Fibroblast of skin of scalp (primary cell): ENCODE data around the gene GFRA4.

Source experiments
- DNase-seq: peaks from one replicate; pipeline ENCODE4 v3.0.0-alpha.2; 2013

GFRA4 gene

GRCh38 chr20:3694864-3695263 lies 31.7 kb upstream of the GFRA4 start:
- DNase-seq = no peak

DNA sequence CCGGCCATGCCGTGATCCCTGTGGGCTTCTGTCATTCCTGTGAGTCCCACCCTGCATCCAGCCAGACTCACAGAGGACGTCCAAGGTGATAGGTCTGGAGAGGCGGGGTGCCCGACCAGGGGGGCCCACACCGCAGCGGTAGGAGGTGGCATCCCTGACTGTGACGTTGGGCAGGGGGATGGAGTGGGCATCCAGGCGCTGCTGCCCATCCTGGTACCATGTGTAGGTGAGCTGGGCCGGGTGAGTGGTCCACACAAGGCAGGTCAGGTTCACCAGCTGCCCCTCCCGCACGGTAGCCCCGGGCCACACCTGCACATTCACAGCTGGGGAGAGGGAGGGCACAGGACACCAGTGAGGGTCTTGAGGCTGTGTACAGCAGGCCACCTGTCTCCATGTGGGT lies 30.2 kb upstream of the GFRA4 start:
- DNase-seq = no peak

DNA sequence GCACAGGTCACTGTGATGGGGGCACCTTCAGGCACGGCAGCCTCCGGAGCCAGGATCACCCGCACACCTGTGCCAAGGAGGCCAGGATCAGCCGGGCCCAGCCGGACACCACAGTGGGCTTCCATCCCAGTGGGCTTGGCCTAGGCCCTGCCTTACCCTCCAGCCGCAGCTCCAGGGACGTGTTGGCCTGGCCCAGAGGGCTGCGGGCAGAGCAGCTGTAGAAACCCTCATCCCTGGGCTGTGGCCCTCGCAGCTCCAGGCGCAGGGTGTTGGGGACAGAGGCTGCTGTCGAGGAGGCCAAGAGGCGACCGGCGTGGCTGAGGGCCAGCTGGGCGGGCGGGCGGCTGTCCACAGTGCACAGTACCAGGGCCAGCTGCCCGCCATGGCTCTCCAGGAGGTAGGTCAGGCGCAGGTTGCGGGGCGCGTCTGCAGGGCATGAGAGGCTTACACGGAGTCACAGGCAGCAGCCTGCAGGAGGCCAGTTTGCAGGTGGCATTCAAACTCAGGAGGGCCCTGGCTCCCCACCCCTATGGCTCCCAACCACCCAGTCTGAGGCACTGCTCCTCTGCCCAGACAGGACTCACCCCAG lies 29.6 kb upstream of the GFRA4 start:
- DNase-seq = no peak

DNA sequence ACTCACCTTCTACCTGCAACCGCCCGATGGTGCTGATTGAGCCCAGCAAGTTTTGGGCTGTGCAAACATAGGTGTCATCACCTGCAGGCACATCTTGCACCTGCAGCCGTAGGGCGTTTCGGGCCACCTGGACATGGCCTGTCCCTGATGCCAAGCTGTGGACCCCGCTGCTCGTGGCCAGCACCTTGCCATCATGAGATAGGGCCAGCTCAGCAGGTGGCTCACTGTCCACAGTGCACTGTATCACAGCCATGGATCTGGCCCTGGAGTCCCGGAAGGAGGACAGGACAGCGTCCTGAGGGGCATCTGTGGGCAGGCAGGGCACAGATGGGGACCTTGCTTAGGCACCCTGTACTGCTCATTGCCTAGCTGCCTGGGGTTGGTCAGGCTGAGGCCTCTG lies 28.7 kb upstream of the GFRA4 start:
- no peak for DNase-seq

- no peak for DNase-seq
Measured at GRCh38 chr20:3691306-3691705, 28.1 kb upstream of the GFRA4 start.

DNA sequence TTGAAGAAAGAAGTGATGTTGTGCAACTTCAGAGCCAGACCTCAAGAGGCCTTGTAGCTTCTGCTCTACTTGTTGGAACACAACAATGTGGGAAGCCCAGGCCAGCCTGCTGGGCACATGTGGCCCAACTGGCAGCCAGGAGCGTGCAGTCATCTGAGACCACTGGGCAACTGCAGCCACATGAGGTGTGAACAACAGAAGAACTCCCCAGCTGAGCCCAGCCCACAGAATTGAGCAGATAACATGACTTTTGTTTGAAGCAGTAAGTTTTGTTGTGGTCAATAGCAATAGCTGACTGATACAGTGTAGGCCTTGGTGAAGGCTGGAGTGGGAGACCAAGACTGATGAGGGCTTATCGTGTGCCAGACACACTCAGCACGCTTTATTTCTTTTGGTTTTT lies 27.2 kb upstream of the GFRA4 start:
- DNase-seq = no peak

DNA sequence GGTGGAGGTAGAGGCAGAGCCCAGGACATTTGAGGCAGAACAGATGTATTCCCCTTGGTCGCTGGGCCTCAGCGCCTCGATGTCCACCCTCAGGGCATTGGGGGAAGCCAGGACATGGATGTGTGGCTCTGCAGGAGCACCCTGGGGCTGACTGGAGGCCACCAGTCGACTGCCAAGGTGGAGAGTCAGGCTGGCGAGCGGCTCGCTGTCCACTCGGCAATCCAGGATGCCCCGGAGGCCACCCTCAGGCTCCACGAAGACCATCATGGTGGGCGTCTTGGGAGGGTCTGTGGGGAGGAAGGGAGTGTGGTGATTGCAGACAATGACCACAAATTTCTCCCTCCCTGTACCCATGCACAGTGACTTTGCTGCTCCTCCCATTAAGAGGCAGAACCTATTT lies 26.8 kb upstream of the GFRA4 start:
- no peak for DNase-seq

DNA sequence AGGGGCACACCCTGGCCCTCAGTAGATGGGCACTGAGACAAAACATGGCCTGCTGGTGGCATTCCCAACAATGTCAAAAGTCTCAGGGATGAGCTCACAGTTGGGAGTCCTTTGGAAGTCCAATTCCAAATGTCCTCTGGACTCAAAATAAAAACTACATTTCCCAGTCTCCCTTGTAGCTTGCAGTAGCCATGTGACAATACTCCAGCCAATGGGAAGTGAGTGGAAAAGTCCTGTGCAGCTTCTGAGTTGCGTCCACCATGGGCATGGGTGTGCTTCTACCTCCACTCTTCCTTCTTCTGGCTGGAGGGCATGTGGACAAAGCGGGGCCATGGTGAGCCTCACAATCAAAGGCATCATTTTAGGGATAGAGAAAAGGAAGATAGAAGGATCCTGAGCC lies 24.5 kb upstream of the GFRA4 start:
- DNase-seq = peak; percentile 78

DNA sequence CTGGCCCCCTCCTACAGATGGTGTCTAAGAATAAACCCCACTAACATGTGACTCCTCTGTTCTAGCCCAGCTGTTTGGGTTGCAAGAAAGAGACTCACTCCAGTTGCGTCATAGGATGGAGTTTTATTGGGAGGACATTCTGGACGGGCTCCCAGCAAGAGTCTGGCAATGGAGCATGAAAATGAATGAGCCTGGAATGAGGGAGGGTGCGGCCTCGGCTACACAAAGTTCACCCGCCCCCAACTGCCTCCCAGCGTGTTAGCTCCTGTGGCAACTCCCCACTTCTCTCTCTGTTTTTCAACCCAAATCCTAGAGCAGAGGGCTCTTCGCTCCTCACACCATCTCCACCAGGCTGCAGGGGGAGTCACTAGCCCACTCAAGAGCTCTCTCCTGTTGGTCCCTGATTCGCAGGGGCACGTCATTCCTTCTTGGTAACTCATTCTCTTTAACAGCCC lies 23.7 kb upstream of the GFRA4 start:
- DNase-seq = peak; percentile 89

DNA sequence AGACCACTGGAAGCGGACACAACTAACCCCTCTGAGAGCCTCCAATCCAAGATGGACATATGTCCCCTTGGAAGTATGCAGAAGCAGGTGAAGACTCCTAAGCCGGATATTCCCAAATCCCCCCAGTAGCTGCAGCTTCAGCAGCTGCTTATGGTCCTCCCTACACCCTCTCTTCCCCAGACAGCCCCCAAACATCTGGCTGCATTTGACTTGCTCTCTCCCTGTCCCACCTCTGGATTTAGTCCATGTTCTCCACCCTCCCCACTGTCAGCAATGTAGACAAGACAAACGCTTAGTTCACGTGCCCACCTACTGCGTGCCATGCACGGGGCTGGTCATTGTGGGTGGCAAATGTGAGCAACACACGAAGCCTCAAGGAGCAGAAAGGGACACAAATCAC lies 23.2 kb upstream of the GFRA4 start:
- no peak for DNase-seq

DNA sequence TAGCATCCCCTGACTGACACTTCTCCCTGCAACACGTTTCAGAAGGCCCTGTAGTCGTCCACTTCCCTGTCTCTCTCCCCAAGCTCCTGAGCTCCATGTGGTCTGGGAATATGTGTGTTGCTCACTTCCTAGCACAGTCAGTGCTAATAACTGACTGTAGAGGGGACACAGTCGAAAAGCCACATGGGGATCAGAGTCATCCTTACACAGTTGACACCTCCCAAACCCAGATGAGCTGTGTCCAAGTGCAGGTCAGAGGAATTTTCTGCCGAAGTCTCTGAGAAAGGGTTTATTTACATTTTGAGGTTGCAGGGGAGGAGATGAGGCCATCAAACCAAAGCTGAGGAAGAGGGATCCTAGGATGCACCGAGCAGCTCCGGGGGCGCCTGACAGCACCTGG lies 22.1 kb upstream of the GFRA4 start:
- no peak for DNase-seq

GRCh38 chr20:3681931-3682781 lies 19.0 kb upstream of the GFRA4 start, which contains the start of gene ADAM33:
TSS of gene ADAM33 (minus strand) at chr20:3682010. CDS start at chr20:3682004, 6 bp downstream.
- peak; percentile 34 for DNase-seq

DNA sequence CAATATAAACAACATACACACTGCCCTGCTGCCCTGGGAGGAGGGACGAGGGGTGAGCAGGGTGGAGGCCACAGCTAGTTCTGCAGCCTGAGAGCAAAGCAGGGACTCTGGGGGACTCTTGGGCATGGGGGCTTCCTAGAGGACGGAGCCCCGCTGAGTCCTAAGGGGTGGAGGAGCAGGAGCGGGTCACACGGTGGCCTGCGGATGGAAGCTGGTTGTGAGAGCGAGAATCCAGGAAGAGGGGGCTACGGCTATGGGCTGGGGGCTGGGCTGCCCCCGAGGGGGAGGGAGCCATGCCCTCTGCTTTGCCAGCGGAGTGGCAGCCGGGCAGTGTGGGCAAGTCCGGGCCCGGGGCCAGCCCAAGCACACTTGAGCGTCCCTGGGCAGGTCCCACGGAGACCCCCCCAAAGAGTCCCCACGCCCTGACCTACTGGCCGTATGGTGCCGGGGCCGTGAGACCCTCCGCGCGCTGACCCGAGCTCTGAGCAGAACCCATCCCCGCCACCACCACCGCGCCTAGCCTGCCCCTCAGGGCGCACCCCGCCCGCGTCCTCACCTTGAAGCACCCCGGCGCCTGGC lies 18.2 kb upstream of the GFRA4 start:
- DNase-seq = no peak

DNA sequence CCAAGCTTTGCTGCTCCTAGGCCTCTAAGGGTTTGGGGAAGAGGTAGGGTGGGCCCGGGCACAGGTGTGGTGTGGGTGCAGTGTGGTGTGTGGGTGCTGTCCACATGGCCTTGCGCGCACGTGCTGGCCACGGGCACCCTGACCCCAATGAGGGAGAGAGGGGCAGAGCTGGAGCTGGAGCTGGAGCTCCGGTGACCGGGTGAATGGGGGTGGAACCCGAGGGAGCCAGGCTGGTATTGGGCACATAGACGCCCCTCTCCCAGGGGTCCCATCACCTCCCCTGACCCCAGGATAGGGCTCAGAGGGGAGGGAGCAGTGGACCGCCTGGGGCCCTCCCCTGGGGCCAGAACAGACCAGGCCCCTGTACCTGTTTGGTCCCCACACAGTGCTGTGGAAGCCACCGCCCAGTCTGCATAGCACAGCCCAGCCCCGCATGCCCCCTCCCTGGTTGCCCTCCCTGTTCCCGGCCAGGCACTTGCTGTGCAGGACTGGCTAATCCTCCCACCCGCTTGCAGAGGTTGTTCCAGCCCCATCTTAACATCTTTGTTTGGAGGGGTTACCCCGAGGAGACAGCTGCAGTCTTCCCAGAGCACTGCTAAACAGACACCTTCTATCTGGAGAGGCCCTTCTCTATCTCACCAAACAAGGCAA lies 17.6 kb upstream of the GFRA4 start:
- no peak for DNase-seq

DNA sequence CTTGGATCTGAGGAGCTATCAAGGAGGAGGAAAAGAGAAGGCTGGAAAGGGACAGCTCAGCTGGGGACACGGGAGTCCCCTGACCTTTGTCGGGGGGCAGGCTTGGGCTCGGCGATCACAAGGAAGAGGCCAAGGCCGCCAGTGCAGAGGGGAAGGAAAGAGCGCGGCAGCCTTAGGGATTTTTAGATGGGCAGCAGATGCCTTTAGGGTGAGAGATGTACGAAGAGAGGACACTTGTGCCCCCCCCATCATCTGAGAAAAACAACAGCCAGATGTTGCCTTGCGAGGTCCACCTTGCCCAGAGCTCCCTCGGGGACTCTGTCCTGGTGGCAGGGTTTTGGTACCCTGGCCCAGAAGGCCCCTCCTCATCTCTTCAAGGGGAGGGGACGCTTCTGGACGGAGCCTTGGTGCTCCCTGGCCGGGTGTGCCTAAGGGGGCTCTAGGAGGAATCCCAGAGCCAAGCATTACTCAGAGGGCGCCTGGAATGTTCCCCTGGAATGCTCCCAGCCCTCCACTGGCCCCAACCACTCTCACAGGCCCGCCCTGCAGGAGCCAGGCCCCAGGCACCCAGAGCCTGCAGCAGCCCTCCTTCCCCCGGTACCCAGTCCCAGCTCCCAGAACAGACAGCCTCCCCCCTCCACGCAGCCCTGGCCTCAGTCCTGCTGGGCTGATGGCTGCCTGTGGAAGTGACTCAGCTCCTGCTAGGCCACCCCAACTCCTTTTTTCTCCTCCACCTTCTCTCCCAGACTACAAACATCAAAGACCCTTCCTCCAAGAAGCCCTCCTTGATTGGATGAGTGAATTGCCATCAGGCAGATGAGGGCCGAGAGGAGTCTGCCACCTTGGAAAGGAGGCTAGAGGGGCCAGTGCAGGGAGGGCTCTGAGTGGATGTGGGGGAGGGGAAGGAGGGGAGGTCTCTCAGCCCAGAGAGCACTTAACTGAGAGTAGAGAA lies 16.8 kb upstream of the GFRA4 start:
- peak; percentile 93 for DNase-seq

- peak; percentile 60 for DNase-seq
Measured at GRCh38 chr20:3678856-3679720, 15.9 kb upstream of the GFRA4 start.

DNA sequence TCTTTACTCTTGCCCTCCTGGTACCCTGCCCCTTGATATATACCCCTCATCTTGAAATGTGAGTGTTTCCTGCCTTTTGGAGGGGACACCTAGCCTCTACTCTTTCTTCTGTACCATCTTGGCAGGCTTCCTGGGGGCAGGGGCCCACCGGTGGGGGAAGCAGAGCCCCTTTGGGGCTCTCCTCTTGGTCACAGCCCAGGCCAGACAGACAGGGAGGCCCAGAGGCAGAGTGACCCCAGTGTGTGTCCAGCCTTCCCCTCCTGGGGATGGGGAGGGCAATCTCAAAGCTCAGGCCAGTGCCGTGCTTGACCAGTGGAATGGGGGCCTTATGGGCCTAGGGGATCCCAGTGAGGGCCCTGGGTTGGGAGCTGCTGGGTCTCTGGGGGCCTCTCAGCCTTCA lies 15.0 kb upstream of the GFRA4 start:
- DNase-seq = no peak

DNA sequence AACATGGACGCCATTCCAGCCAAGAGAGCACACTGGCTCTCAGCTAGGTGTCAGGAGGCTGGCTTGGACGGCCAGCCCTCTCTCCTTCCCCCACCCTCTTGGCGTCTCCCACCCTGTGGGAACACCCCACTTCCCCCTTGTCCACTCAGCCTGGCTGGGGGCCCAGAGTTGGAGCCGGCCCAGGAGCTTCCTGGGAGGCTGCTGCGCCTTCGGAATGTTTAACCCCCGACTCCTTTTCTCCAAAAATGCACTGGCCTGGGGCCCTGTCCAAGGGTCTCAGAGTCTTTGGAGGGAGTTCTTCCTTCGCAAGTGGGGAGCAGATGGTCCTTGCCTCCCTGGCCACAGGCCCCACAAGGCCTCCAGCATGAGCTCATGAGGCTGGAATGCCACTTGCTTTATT lies 14.5 kb upstream of the GFRA4 start:
- DNase-seq = peak; percentile 46

GRCh38 chr20:3674995-3675900 lies 12.0 kb upstream of the GFRA4 start:
- DNase-seq = no peak

- DNase-seq = no peak
Measured at GRCh38 chr20:3674447-3674846, 11.2 kb upstream of the GFRA4 start.
